Kidney (tissue), 14 donors: Measurements from ENCODE around the gene ACTBL2. TPM values are rescaled to one million over a fixed set of nuclear protein-coding genes. Genes with fewer than 3 reads are reported as not detected.
"Not testable (repeated sequence)": the region's sequence is repeated elsewhere in the genome, so short reads cannot be mapped to it uniquely, and the experiment has no call there.

Source experiments
- DNase-seq, 5 donors: peaks; one replicate each; pipeline ENCODE4 v3.0.0-alpha.2; 2013 to 2020
- FAIRE-seq: peaks from 2 replicates; lab custom pipeline; 2012; peaks lifted over from hg19 to GRCh38; lab: Jason Lieb, UNC
- H3K27ac ChIP-seq, 2 donors: one replicate each; pipeline ENCODE4 v1.7.0; 2013; ENCODE audit warnings: low read depth in 2 of 2, low read length in 2 of 2, inconsistent platforms in 1 of 2
- H3K27me3 ChIP-seq: one replicate; pipeline ENCODE4 v1.7.1; 2013; ENCODE audit warnings: low read length, inconsistent platforms; ENCODE audit not compliant: control insufficient read depth, insufficient read depth
- H3K36me3 ChIP-seq, 3 donors: one replicate each; pipeline versions ENCODE4 v1.7.0 to v1.7.1; 2013; ENCODE audit warnings: low read length in 3 of 3, control low read depth in 1 of 3, inconsistent platforms in 1 of 3; ENCODE audit not compliant: insufficient read depth in 3 of 3, control insufficient read depth in 2 of 3
- H3K4me1 ChIP-seq, 3 donors: one replicate each; pipeline versions ENCODE4 v1.7.0 to v1.7.1; 2013; ENCODE audit warnings: low read length in 3 of 3, inconsistent platforms in 1 of 3, low read depth in 1 of 3; ENCODE audit not compliant: control insufficient read depth in 2 of 3, insufficient read depth in 2 of 3
- H3K4me3 ChIP-seq, 3 donors: one replicate each; pipeline versions ENCODE4 v1.7.0 to v1.8.1; 2013; ENCODE audit warnings: low read length in 3 of 3, control low read depth in 1 of 3, inconsistent platforms in 1 of 3
- H3K9ac ChIP-seq, 3 donors: one replicate each; pipeline versions ENCODE4 v1.7.0 to v1.7.1; 2013; ENCODE audit warnings: low read length in 3 of 3, control low read depth in 1 of 3, inconsistent platforms in 1 of 3
- H3K9me3 ChIP-seq, 3 donors: one replicate each; pipeline versions ENCODE4 v1.7.0 to v1.7.1; 2013; ENCODE audit warnings: low read length in 3 of 3, control low read depth in 1 of 3, inconsistent platforms in 1 of 3; ENCODE audit not compliant: control insufficient read depth in 2 of 3, insufficient read depth in 1 of 3
- intact Hi-C: fragments of 100-400 bp; cut with DNase I; formaldehyde crosslinking; loops from one replicate; pipeline ENCODE4 v1.11.1; 2022
- polyA plus RNA-seq: library from polyadenylated mRNA; stranded (reverse); fragments of 350-450 nt; fragmentation: Illumina TruSeq; extraction: RNeasy Lipid Tissue Mini Kit (QIAGEN cat#74804); gene quantifications from one replicate; pipeline ENCODE4 v1.2.3, GENCODE V29; 2014; ENCODE audit warnings: low read depth, low replicate concordance; ENCODE audit not compliant: insufficient read depth
- total RNA-seq: library from RNA; stranded (reverse); fragmentation: NEBNext Ultra II Directional; extraction: Animal tissue kit (Norgen Biotek cat#: 25700); gene quantifications from one replicate; pipeline ENCODE4 v1.2.1, GENCODE V29; 2021
- TF ChIP-seq, protein P1 (sequence below): IDR thresholded peaks from 3 replicates; pipeline ENCODE4 v1.5.1; 2012; ENCODE audit warnings: mild to moderate bottlenecking, moderate library complexity, borderline replicate concordance; ENCODE audit not compliant: insufficient read depth; ENCODE audit errors: extremely low read depth
- donor health status: control.
- donor health status: control.
- donor health status: control.
- donor health status: control.
- donor health status: control.
- donor health status: DM: yes; HTN: yes; CAD: no.
- donor health status: Normal renal cell carcinoma (clear cell type).

ACTBL2 gene
- total and polyA plus RNA-seq, 2 donors from 2014 or later, result 0.13 TPM; not detected in 1

DNA sequence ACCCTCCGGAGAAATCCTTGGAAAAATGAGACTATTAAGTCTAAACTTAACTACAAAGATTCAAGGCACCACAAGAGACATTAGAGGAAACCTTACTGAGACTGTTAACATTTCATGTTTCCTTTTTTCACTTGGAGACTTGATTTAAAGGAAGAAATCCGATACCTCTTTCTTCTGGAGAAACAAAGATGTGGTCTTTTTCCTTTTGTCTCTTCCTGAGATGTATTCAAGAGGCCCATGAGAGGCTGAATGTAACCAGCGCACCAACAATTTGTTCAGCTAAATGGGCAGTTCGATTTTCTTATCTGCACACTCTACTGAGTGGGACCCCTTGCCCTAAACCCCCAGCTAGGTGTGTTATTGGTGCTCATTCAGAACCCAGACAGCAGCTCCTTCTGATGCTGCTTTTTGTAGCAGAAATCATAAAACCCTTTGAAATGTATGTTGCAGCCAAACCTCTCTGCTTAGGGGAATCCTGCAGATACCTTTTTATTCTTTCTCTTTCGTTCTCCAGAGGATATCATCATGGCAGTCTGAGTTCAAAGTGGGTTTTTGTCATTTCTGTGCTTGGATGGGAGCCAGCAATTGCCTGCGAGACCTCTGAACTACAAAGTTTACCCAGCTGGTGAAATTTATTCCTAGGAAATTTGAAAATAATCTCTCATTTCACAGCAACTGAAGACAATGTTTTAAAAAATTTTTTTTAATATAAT lies 41.9 kb upstream of the ACTBL2 start:
- peak in 2 of 5 donors; percentile 24 to 56 for DNase-seq
- TF ChIP-seq, protein P1, sequence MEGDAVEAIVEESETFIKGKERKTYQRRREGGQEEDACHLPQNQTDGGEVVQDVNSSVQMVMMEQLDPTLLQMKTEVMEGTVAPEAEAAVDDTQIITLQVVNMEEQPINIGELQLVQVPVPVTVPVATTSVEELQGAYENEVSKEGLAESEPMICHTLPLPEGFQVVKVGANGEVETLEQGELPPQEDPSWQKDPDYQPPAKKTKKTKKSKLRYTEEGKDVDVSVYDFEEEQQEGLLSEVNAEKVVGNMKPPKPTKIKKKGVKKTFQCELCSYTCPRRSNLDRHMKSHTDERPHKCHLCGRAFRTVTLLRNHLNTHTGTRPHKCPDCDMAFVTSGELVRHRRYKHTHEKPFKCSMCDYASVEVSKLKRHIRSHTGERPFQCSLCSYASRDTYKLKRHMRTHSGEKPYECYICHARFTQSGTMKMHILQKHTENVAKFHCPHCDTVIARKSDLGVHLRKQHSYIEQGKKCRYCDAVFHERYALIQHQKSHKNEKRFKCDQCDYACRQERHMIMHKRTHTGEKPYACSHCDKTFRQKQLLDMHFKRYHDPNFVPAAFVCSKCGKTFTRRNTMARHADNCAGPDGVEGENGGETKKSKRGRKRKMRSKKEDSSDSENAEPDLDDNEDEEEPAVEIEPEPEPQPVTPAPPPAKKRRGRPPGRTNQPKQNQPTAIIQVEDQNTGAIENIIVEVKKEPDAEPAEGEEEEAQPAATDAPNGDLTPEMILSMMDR, result no peak
- no peak for FAIRE-seq
- intact Hi-C loops, result no loop called here
- Histone ChIP-seq H3K4me1 (no peaks in the 10 kb centered on the region), H3K27ac (no peak overlapping the region), H3K4me3 (no peak overlapping the region), H3K36me3 (no peaks in the 10 kb centered on the region), H3K9me3 (no peaks in the 10 kb centered on the region), H3K27me3 (no peaks in the 10 kb centered on the region), H3K9ac (no peak overlapping the region)

DNA sequence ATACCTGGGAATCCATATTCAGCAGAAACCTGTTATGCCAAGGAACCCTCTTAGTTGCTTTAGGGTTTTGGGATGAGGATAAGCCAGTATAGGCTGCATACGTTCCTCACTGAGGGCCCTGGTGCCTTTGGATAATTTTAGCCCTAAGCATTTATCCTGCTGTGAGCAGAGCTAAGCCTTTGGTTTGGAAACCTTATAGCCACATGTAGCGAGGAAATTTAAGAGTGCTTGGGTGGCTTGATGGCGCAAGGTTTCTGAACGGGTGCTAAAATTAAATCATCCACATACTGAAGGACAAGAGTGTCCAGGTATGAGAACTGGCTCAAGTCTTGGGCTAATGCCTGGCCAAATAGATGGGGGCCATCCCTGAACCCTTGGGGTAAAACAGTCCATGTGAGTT lies 39.9 kb upstream of the ACTBL2 start:
- H3K27ac ChIP-seq, FAIRE-seq, H3K4me1 ChIP-seq, H3K9me3 ChIP-seq, H3K4me3 ChIP-seq, DNase-seq, intact Hi-C loops, H3K36me3 ChIP-seq, H3K9ac ChIP-seq, H3K27me3 ChIP-seq: not testable (repeated sequence)

DNA sequence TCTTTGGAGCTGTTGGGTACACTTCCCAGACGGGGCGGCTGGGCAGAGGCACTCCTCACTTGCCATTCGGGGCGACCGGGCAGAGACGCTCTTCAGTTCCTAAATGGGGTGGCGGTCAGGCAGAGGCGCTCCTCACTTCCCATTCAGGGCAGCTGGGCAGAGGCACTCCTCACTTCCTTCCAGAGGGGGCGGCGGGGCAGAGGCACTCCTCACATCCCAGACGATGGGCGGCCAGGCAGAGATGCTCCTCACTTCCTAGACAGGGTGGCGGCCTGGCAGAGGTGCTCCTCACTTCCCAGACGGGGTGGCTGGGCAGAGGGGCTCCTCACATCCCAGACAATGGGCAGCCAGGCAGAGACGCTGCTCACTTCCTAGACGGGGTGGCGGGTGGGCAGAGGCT lies 35.8 kb upstream of the ACTBL2 start:
- H3K9me3 ChIP-seq, H3K4me3 ChIP-seq, H3K36me3 ChIP-seq, H3K27me3 ChIP-seq, intact Hi-C loops, DNase-seq, H3K4me1 ChIP-seq, H3K9ac ChIP-seq, H3K27ac ChIP-seq, FAIRE-seq: not testable (repeated sequence)

DNA sequence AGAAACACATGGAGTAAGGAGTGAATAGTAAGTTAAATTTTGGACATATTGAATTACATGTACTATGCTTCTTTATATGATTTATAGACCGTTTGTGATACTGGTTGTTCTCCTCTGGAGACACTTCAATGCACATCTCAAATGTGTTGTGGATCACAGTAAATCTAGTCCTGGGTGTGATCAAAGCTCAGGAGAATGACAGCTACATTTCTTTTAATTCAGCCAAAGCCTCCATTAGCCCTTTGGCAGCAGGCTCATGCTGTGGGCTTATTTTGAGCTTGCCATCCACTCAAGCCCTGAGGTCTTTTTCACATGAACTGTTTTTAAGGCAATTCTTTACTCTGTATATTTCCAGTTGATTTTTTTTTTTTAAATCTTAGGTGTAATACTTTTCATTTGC lies 34.6 kb upstream of the ACTBL2 start:
- DNase-seq (no peak), FAIRE-seq (no peak)
- intact Hi-C loops, result no loop called here
- Histone ChIP-seq H3K27me3 (no peaks in the 10 kb centered on the region), H3K36me3 (no peaks in the 10 kb centered on the region), H3K4me1 (no peaks in the 10 kb centered on the region), H3K9me3 (no peaks in the 10 kb centered on the region), H3K9ac (no peak overlapping the region), H3K27ac (no peak overlapping the region), H3K4me3 (no peak overlapping the region)
- TF ChIP-seq, protein P1, result no peak
